ENCODE results near the gene BST1.

Gene BST1, protein sequence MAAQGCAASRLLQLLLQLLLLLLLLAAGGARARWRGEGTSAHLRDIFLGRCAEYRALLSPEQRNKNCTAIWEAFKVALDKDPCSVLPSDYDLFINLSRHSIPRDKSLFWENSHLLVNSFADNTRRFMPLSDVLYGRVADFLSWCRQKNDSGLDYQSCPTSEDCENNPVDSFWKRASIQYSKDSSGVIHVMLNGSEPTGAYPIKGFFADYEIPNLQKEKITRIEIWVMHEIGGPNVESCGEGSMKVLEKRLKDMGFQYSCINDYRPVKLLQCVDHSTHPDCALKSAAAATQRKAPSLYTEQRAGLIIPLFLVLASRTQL

DNA sequence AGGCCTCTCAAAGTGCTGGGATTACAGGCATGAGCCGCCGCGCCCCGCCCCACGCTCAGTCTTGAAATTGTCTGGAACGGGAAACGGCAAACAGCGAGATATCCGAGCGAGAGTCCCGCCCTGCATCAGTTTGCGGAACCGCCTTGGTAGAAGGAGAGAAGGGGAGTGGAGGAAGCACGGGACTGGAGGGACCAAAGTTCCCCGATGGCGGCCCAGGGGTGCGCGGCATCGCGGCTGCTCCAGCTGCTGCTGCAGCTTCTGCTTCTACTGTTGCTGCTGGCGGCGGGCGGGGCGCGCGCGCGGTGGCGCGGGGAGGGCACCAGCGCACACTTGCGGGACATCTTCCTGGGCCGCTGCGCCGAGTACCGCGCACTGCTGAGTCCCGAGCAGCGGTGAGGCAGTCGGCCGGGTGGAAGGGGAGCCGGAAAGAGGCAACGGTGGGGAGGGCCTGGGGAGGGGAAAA lies at the start of gene BST1:
TSS of gene BST1 (plus strand) at position 125 of the 463 bp plus-strand sequence. CDS start at position 205, 80 bp downstream.
- DNase-seq, result peak; percentile 43
- Mint-ChIP-seq H3K27me3 (peaks cover 9 to 23% of the 10 kb centered on the region in 2 donors), H3K27ac (peak within 1 kb of the TSS; percentile 75), H3K36me3 (peaks cover 2 to 13% of the 10 kb centered on the region in 2 donors), H3K4me1 (peaks cover 9 to 14% of the 10 kb centered on the region in 2 donors), H3K4me3 (peak within 1 kb of the TSS; percentile 86 to 93), H3K9me3 (peaks cover 7 to 8% of the 10 kb centered on the region in 2 donors)
- peak; percentile 91 to 92 for ATAC-seq (replicated peaks)

DNA sequence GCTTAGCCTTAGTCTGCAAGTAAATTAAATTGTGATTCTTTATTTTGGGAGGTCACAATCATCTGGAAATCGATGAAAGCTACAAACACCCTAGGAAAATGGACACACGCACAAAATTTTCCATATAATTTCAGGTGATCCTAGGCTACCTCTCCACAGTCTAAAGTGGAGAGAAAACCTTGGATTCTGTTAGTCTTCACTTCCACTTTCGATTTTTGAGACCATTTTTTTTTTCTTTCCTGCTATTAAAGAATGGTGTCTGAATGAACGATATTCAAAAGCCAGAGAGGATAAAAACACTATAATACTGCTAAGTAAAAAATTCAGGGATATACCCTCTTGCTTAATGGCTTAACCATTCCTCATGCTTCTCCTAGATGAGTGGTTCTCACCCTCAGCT lies 49.4 kb upstream of the BST1 start:
- peak overlapping the region; percentile 92 to 97 for H3K4me3 Mint-ChIP-seq
- no peaks in the 10 kb centered on the region for H3K36me3 Mint-ChIP-seq
- ATAC-seq (replicated peaks) (no peak), DNase-seq (no peak)
- no peaks in the 10 kb centered on the region for H3K27me3 Mint-ChIP-seq
- H3K9me3 Mint-ChIP-seq, result no peaks in the 10 kb centered on the region
- H3K27ac Mint-ChIP-seq, result peak overlapping the region; percentile 62
- H3K4me1 Mint-ChIP-seq, result peaks cover 22 to 57% of the 10 kb centered on the region in 2 donors

DNA sequence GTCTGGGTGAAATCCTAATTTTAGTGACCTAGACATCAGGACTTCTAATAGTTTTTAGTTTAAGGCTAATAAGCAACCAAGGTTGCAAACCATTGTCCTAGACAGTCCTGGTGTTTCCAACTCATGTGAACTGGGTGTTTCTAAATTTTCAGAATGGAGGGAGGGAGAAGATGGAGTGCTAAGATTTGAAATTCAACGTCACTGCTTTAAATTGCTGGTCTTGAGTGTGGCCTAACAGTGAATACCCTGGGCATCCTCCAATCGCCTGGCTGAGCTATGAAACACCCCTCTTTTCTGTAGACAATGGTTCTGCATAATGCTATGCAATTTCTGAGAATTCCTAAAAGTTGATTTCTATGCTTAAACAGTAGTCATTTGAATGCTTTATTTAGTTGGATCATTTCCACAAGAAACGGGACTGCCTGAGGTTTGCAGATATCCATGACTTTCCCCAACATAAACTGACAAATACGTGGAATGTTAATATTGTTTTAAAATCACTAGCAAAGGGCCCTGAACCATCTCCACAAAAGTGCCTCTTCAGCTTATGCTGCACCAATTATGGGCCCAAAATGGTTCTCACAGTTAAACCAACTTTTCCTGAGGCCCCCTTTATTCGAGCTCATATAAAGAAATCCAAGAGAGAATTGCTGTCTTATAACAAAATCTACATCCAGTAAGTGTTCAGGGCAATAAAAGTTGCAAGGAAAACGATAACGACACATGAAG lies 48.8 kb upstream of the BST1 start:
- peaks cover 20 to 53% of the 10 kb centered on the region in 2 donors for H3K4me1 Mint-ChIP-seq
- DNase-seq, result no peak

DNA sequence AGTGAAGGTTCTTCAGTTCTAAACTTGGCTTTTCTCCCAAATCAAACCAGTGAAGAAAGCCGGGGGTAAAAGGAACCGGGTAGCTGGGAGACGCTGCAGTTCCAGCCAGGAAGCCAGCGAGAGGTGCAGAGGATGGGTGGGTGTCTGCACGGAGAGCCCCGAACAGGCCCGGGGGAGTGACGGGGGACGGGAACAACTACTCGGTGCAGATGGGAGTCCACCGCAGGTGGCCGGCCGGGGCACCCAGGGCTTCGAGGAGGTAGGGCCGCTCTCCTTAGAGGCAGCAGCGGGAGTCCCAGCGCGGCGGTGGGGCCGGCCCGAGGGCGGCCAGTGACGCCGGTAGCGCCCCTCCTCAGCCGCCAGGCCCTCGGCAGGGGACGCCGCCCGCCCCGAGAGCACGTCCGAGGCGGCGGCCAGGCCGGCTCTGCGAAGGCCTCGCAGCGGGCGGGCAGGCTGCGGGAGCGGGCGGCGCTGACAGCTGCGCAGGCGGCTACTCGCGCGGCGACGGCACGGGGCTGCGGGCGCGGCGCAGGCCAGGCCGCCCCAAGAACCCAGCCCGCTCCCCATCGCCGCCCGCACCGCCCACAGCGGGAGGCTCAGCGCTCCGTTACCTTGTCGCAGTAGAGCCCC lies 48.2 kb upstream of the BST1 start:
- Mint-ChIP-seq H3K4me1 (peaks cover 20 to 55% of the 10 kb centered on the region in 2 donors), H3K27me3 (no peaks in the 10 kb centered on the region), H3K9me3 (no peaks in the 10 kb centered on the region), H3K36me3 (no peaks in the 10 kb centered on the region), H3K4me3 (peak overlapping the region; percentile 96 to 97), H3K27ac (peak overlapping the region; percentile 97)
- peak; percentile 70 to 73 for ATAC-seq (replicated peaks)
- no peak for DNase-seq

More for the DNA sequence above, 48.8 kb upstream of the BST1 start:
- Mint-ChIP-seq H3K9me3 (no peaks in the 10 kb centered on the region), H3K27me3 (no peaks in the 10 kb centered on the region), H3K4me3 (peak overlapping the region; percentile 92 to 97), H3K27ac (peak overlapping the region; percentile 94), H3K36me3 (no peaks in the 10 kb centered on the region)
- no peak for ATAC-seq (replicated peaks)

DNA sequence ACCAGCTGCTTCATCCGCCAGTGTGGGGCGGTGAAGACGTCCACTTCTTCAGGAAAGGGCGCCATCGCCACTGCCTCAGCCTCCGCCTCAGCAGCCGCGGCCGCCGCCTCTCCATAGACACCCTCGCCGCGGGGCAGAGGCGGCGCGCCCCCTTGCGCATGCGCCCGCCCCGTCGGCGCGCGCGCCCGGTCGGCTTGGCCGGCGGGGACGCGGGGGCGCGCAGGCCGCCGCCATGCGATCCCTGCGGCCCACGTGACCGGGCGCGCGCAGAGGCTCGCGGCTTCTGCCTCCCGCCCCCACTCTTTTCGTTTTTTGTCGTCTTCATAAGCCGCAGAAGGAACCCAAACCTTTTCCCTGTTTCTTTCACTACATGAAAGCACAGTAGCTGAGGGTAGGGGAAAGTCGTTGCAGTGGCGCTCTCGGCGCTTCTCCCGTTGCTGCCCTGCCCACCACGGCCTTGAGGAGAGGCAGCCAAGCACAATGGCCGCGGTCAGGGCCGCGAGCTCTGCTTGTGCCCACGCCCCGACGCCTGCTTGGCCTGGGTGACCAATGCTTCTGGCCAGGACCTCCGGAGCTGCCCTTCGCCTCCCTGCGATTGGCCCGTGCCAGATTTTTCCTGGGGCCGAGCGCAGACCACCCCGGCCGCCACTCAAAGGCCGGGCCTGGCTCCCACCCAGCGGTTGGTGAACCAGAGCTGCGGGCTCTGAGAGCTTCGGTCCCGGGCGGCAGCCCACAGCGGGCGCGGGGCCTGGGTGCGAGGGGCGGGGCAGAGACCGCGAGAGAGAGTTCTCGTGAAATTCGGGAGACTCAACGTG lies 47.4 kb upstream of the BST1 start, which contains the start of gene FBXL5:
TSS of gene FBXL5 (minus strand) at position 135 of the 815 bp plus-strand sequence. CDS start at position 65, 70 bp downstream.
- Mint-ChIP-seq H3K36me3 (no peaks in the 10 kb centered on the region), H3K4me3 (peak within 1 kb of the TSS; percentile 96 to 97), H3K27me3 (no peaks in the 10 kb centered on the region), H3K4me1 (peaks cover 15 to 56% of the 10 kb centered on the region in 2 donors), H3K9me3 (no peaks in the 10 kb centered on the region), H3K27ac (peak within 1 kb of the TSS; percentile 98)
- DNase-seq (peak; percentile 83), ATAC-seq (replicated peaks) (peak; percentile 82 to 84)

DNA sequence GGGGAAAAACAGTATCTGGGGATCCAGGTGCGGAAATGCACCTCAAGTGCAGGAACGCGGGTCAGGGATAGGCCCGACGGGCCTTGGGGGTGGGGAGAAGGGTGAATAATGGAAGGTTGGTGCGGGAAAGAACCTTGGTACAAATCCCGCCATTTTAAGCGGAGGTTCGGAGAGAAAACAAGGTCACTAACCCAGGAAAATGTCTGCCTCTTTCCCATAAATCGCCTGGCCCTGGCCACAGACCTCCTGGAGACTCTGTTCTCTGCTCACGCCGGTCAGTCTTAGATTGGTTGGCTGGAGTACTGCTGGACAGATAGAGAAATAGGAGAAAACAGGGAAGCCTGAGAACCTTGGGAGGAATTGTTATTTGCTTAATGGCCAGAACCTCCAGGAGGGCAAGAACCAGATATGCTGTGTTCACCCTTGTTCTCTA lies 46.8 kb upstream of the BST1 start:
- no peak for DNase-seq

DNA sequence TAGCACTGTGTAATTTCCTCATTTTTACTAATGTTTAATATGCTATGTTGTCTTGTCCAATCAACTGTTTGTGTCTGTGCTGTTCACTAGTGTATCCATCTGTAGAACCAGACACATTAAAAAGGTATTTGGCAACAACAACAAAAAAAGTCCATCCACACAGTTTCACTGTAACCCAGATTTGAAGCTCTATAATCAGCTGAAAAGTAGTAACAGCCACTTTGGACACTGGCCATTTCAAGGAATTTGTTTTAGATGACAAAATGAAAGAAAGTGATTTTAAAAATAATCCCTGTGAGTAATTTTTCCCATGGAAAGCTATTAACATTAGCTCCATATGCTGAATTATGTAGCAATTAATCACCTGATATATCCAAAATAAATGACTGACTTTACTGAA lies 45.5 kb upstream of the BST1 start:
- DNase-seq (no peak), ATAC-seq (replicated peaks) (no peak)
- H3K27me3 Mint-ChIP-seq, result no peaks in the 10 kb centered on the region
- no peak overlapping the region for H3K27ac Mint-ChIP-seq
- no peaks in the 10 kb centered on the region for H3K36me3 Mint-ChIP-seq
- H3K9me3 Mint-ChIP-seq, result no peaks in the 10 kb centered on the region
- H3K4me1 Mint-ChIP-seq, result peaks cover 9 to 39% of the 10 kb centered on the region in 2 donors
- H3K4me3 Mint-ChIP-seq, result no peak overlapping the region

More for the DNA sequence above, 46.8 kb upstream of the BST1 start:
- Mint-ChIP-seq H3K4me1 (peaks cover 12 to 50% of the 10 kb centered on the region in 2 donors), H3K27ac (peak overlapping the region; percentile 98), H3K27me3 (no peaks in the 10 kb centered on the region), H3K36me3 (no peaks in the 10 kb centered on the region), H3K4me3 (peak overlapping the region; percentile 93 to 96), H3K9me3 (no peaks in the 10 kb centered on the region)
- ATAC-seq (replicated peaks), result no peak

DNA sequence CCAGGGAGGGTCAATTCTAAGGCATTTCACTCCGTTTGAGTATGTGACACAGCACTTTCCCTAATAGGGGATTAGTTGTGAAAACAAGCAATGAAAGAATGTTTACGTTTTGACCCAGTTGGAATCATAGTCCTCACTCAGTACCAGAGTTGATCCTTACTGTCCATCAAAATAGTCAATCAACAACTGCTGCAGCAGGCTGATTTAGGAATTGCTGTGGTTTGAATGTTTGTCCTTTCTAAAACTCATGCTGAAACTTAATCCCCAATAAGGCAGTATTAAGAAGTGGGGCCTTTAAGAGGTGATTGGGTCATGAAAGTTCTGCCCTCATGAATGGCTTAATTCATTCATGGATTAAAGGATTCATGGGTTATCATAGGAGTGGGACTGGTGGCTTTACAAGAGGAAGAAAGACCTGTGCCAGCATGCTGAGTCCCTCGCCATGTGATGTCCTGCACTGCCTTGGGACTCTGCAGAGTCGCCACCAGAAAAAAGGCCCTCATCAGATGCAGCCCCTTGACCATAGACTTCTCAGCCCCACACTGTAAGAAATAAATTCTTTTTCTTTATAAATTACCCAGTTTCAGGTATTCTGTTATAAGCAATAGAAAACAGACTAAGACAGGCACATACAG lies 44.6 kb upstream of the BST1 start:
- H3K27ac Mint-ChIP-seq, result no peak overlapping the region
- H3K4me1 Mint-ChIP-seq, result peaks cover 9 to 34% of the 10 kb centered on the region in 2 donors
- H3K9me3 Mint-ChIP-seq, result no peaks in the 10 kb centered on the region
- ATAC-seq (replicated peaks) (no peak), DNase-seq (no peak)
- H3K27me3 Mint-ChIP-seq, result no peaks in the 10 kb centered on the region
- no peak overlapping the region for H3K4me3 Mint-ChIP-seq
- no peaks in the 10 kb centered on the region for H3K36me3 Mint-ChIP-seq

DNA sequence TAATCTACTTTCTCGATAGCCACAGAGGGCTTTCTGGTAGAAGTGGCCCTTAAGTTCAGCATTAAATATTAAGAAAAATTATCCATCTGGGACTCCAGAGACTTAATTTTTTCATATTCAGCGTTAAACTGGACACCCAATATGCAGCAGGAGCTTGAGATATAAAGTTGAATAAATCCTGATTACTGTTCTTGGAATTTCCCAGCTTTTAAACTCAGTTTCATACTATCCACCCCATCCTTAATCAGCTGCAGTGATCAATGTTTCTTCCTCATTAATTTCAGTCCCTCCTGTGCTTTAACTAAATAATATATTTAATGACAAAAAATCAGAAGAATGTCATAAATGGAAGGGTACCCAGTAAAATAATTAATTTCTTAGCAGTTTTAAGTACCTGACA lies 44.1 kb upstream of the BST1 start:
- Mint-ChIP-seq H3K4me3 (no peak overlapping the region), H3K9me3 (no peaks in the 10 kb centered on the region), H3K27me3 (no peaks in the 10 kb centered on the region), H3K27ac (no peak overlapping the region), H3K36me3 (no peaks in the 10 kb centered on the region), H3K4me1 (peaks cover 6 to 29% of the 10 kb centered on the region in 2 donors)
- DNase-seq, result no peak
- no peak for ATAC-seq (replicated peaks)

DNA sequence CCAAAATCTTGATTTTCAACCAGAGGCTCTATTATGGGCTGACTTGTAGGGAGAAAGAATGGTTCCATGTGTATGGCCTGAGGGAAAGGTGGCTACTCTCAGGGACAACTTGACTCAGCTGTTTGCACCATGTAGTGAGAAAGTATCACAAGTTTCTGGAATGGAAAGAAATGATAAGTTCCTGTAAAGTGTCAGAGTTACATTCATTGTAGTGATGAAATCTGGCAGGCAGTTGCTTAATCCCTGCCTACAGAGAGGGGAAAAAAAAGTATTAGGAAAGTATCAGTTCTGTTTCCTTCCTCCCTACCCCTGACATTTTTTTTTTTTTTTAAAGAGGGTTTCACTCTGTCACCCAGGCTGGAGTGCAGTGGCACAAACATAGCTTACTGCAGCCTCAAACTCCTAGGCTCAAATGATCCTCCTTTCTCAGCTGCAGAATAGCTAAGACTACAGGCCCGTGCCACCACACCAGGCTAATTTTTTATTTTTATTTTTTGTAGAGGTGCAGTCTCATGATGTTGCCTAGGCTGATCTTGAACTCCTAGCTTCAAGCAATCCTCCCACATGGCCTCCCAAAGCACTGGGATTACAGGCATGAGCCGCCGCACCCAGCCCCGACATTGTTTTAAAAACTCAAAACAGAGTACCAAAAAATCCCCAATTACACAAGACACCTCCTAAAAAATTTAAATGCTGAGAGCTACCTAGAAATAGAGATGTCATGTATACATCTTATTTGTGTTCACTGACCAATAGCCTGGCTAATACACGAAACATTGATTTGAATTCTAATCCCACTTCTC lies 42.9 kb upstream of the BST1 start:
- DNase-seq (no peak), ATAC-seq (replicated peaks) (peak in 1 of 2 donors; percentile 6)
- no peaks in the 10 kb centered on the region for H3K9me3 Mint-ChIP-seq
- H3K27me3 Mint-ChIP-seq, result no peaks in the 10 kb centered on the region
- peaks cover 5 to 22% of the 10 kb centered on the region in 2 donors for H3K4me1 Mint-ChIP-seq
- no peak overlapping the region for H3K4me3 Mint-ChIP-seq
- H3K36me3 Mint-ChIP-seq, result no peaks in the 10 kb centered on the region
- peak overlapping the region; percentile 31 for H3K27ac Mint-ChIP-seq

DNA sequence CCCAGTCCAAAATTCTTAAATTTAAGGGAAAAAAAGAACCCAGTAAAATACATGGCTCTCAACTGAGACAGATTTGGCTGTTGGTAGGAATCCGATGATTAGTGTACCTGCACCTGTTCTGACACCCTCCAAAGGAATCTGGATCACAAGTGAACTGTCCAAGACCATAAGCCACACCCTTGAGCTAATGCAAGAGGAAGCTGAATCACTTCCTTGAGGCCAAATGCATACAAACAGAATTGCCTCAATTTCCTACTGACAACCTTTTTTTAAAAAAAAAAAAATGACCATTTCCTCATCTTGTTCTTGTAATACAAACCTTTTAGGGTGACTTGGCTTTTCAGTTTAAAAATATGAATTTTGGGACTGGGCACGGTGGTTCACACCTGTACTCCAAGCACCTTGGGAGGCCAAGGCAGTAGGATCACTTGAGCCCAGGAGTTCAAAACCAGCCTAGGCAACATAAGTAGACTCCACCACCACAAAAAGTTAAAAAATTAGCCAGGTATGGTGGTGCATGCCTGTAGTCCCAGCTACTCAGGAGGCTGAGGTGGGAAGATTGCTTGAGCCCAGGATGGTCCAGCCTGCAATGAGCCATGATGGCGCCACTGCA lies 37.0 kb upstream of the BST1 start:
- Mint-ChIP-seq H3K36me3 (no peaks in the 10 kb centered on the region), H3K27me3 (no peaks in the 10 kb centered on the region), H3K27ac (no peak overlapping the region), H3K9me3 (no peaks in the 10 kb centered on the region), H3K4me1 (peaks cover 0 to 9% of the 10 kb centered on the region in 2 donors), H3K4me3 (no peak overlapping the region)
- ATAC-seq (replicated peaks) (no peak), DNase-seq (no peak)

DNA sequence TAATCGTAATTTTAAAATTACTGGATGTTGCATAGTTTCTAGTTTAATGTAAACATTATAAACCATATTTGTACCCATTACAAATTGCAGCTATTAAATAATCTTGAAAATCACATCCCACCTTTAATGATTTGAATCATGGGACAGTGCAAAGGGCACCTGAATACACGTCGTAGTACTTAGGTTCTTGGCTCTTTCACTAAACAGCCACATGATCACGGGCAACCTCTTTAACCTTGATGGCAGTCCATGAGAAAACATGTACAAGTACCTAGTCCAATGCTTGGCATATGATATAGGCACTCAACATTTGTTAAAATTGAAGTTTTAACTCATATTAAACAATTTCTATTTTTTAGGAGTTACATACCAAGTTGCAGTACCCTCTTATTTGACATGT lies 35.9 kb upstream of the BST1 start:
- Mint-ChIP-seq H3K27me3 (no peaks in the 10 kb centered on the region), H3K4me1 (peaks cover 3 to 17% of the 10 kb centered on the region in 2 donors), H3K36me3 (no peaks in the 10 kb centered on the region), H3K27ac (no peak overlapping the region), H3K9me3 (no peaks in the 10 kb centered on the region), H3K4me3 (no peak overlapping the region)
- ATAC-seq (replicated peaks) (no peak), DNase-seq (no peak)
